Measurements from ENCODE around the gene COL12A1. TPM values are rescaled to one million over a fixed set of nuclear protein-coding genes. Genes with fewer than 3 reads are reported as not detected.

The COL12A1 gene
- polyA plus RNA-seq, 3 donors = 65.5 to 82.5 (median 71.4) TPM

GRCh38 chr6:75147512-75147911, 58.3 kb downstream of the COL12A1 start:
- DNase-seq (ENCODE audit: low read depth in 3 of 3, low spot score in 2 of 3) = no peak

- DNase-seq (ENCODE audit: low read depth in 3 of 3, low spot score in 2 of 3) = no peak
These were observed 59.9 kb downstream of the COL12A1 start for GRCh38 chr6:75145976-75146375.

- DNase-seq (ENCODE audit: low read depth in 3 of 3, low spot score in 2 of 3) = no peak
These were observed 60.6 kb downstream of the COL12A1 start for GRCh38 chr6:75145211-75145610.

GRCh38 chr6:75144386-75144785, 61.5 kb downstream of the COL12A1 start:
- no peak for DNase-seq (ENCODE audit: low read depth in 3 of 3, low spot score in 2 of 3)

GRCh38 chr6:75143191-75143590, 62.7 kb downstream of the COL12A1 start:
- no peak for DNase-seq (ENCODE audit: low read depth in 3 of 3, low spot score in 2 of 3)

GRCh38 chr6:75142721-75143120, 63.1 kb downstream of the COL12A1 start:
- no peak for DNase-seq (ENCODE audit: low read depth in 3 of 3, low spot score in 2 of 3)

GRCh38 chr6:75135876-75136275, 70.0 kb downstream of the COL12A1 start:
- DNase-seq (ENCODE audit: low read depth in 3 of 3, low spot score in 2 of 3) = no peak

- DNase-seq (ENCODE audit: low read depth in 3 of 3, low spot score in 2 of 3) = no peak
These were observed 70.4 kb downstream of the COL12A1 start for GRCh38 chr6:75135450-75135849.

- DNase-seq (ENCODE audit: low read depth in 3 of 3, low spot score in 2 of 3) = no peak
These were observed 75.1 kb downstream of the COL12A1 start for GRCh38 chr6:75130784-75131183.

- no peak for DNase-seq (ENCODE audit: low read depth in 3 of 3, low spot score in 2 of 3)
These were observed 76.8 kb downstream of the COL12A1 start for GRCh38 chr6:75128878-75129570.

- no peak for DNase-seq (ENCODE audit: low read depth in 3 of 3, low spot score in 2 of 3)
These were observed 79.3 kb downstream of the COL12A1 start for GRCh38 chr6:75126518-75126917.

GRCh38 chr6:75124983-75125382, 80.9 kb downstream of the COL12A1 start:
- no peak for DNase-seq (ENCODE audit: low read depth in 3 of 3, low spot score in 2 of 3)

GRCh38 chr6:75124085-75124484, 81.8 kb downstream of the COL12A1 start:
- no peak for DNase-seq (ENCODE audit: low read depth in 3 of 3, low spot score in 2 of 3)

- DNase-seq (ENCODE audit: low read depth in 3 of 3, low spot score in 2 of 3) = no peak
These were observed 86.8 kb downstream of the COL12A1 start for GRCh38 chr6:75118925-75119515.

- no peak for DNase-seq (ENCODE audit: low read depth in 3 of 3, low spot score in 2 of 3)
These were observed 88.2 kb downstream of the COL12A1 start for GRCh38 chr6:75117701-75118100.

GRCh38 chr6:75116946-75117345, 88.9 kb downstream of the COL12A1 start:
- no peak for DNase-seq (ENCODE audit: low read depth in 3 of 3, low spot score in 2 of 3)

GRCh38 chr6:75115481-75115880, 90.4 kb downstream of the COL12A1 start:
- DNase-seq (ENCODE audit: low read depth in 3 of 3, low spot score in 2 of 3) = no peak

GRCh38 chr6:75114806-75115205, 91.0 kb downstream of the COL12A1 start:
- DNase-seq (ENCODE audit: low read depth in 3 of 3, low spot score in 2 of 3) = no peak

GRCh38 chr6:75114195-75114594, 91.7 kb downstream of the COL12A1 start:
- DNase-seq (ENCODE audit: low read depth in 3 of 3, low spot score in 2 of 3) = no peak

GRCh38 chr6:75113446-75113845, 92.4 kb downstream of the COL12A1 start:
- DNase-seq (ENCODE audit: low read depth in 3 of 3, low spot score in 2 of 3) = no peak

GRCh38 chr6:75109765-75110164, 96.1 kb downstream of the COL12A1 start:
- no peak for DNase-seq (ENCODE audit: low read depth in 3 of 3, low spot score in 2 of 3)

- no peak for DNase-seq (ENCODE audit: low read depth in 3 of 3, low spot score in 2 of 3)
These were observed 96.8 kb downstream of the COL12A1 start for GRCh38 chr6:75109022-75109421.

Data from right renal cortex interstitium (tissue), 3 donors.